GM18519 (cell line): Measurements from ENCODE around the gene CORO2B.

Experiments used
- ATAC-seq: cut with Tn5 transposase; IDR thresholded peaks from one replicate; pipeline ENCODE4 v1.9.1; 2021; ENCODE audit warnings: mild to moderate bottlenecking, moderate library complexity; ENCODE audit not compliant: unreplicated experiment, low FRiP score

The CORO2B gene

GRCh38 chr15:68691705-68692104, 112.9 kb downstream of the CORO2B start:
- ATAC-seq, result no peak

GRCh38 chr15:68693071-68693470, 114.3 kb downstream of the CORO2B start:
- ATAC-seq, result no peak

- no peak for ATAC-seq
Measured at GRCh38 chr15:68694111-68694510, 115.3 kb downstream of the CORO2B start.

- no peak for ATAC-seq
Measured at GRCh38 chr15:68695061-68695595, 116.3 kb downstream of the CORO2B start.

GRCh38 chr15:68696414-68697363, 117.9 kb downstream of the CORO2B start:
- no peak for ATAC-seq

- no peak for ATAC-seq
Measured at GRCh38 chr15:68697711-68698690, 119.2 kb downstream of the CORO2B start.

- no peak for ATAC-seq
Measured at GRCh38 chr15:68698708-68699107, 119.9 kb downstream of the CORO2B start.

- no peak for ATAC-seq
Measured at GRCh38 chr15:68699124-68699880, 120.5 kb downstream of the CORO2B start.

- no peak for ATAC-seq
Measured at GRCh38 chr15:68699881-68700454, 121.2 kb downstream of the CORO2B start.

- no peak for ATAC-seq
Measured at GRCh38 chr15:68700455-68701123, 121.8 kb downstream of the CORO2B start.

GRCh38 chr15:68701886-68702285, 123.1 kb downstream of the CORO2B start:
- ATAC-seq, result no peak

GRCh38 chr15:68704496-68705021, 125.8 kb downstream of the CORO2B start:
- no peak for ATAC-seq

- ATAC-seq, result no peak
Measured at GRCh38 chr15:68706256-68706655, 127.5 kb downstream of the CORO2B start.

- no peak for ATAC-seq
Measured at GRCh38 chr15:68706931-68707330, 128.1 kb downstream of the CORO2B start.

- ATAC-seq, result no peak
Measured at GRCh38 chr15:68707386-68707785, 128.6 kb downstream of the CORO2B start.

- ATAC-seq, result no peak
Measured at GRCh38 chr15:68709876-68710275, 131.1 kb downstream of the CORO2B start.

- no peak for ATAC-seq
Measured at GRCh38 chr15:68710536-68710935, 131.7 kb downstream of the CORO2B start.

GRCh38 chr15:68711406-68711805, 132.6 kb downstream of the CORO2B start:
- ATAC-seq, result no peak

- ATAC-seq, result no peak
Measured at GRCh38 chr15:68712886-68713285, 134.1 kb downstream of the CORO2B start.
